MM.1S (cell line): ENCODE data around the gene CXorf58.

ENCODE experiments used
- DNase-seq: peaks from one replicate; pipeline ENCODE4 v3.0.0-alpha.2; 2015
- H2AFZ ChIP-seq: fragments of 300-600 bp; sonication (generic); 2 replicates; pipeline ENCODE4 v1.6.0; 2016; ENCODE audit warnings: antibody characterized with exemption, low read length
- H3F3A ChIP-seq: fragments of 300-600 bp; sonication (generic); 2 replicates; pipeline ENCODE4 v1.6.1; 2016; ENCODE audit warnings: mild to moderate bottlenecking, antibody characterized with exemption, low read length, moderate library complexity, mixed read lengths; ENCODE audit not compliant: insufficient read depth
- H3K27ac ChIP-seq: fragments of 300-600 bp; sonication (generic); 2 replicates; pipeline ENCODE4 v1.5.1; 2016; ENCODE audit warnings: mild to moderate bottlenecking, low read length
- H3K27me3 ChIP-seq: fragments of 300-600 bp; sonication (generic); replicated peaks from 2 replicates; pipeline ENCODE4 v1.6.0; 2016; ENCODE audit warnings: low read length; ENCODE audit not compliant: insufficient read depth
- H3K36me3 ChIP-seq: fragments of 300-600 bp; sonication (generic); replicated peaks from 2 replicates; pipeline ENCODE4 v1.6.1; 2016; ENCODE audit warnings: mild to moderate bottlenecking, low read length, mixed read lengths; ENCODE audit not compliant: insufficient read depth
- H3K4me1 ChIP-seq: fragments of 300-600 bp; sonication (generic); 2 replicates; pipeline ENCODE4 v1.6.1; 2016; ENCODE audit warnings: low read length, mixed read lengths
- H3K4me2 ChIP-seq: fragments of 300-600 bp; sonication (generic); 2 replicates; pipeline ENCODE4 v1.6.0; 2016; ENCODE audit warnings: low read depth, low read length
- H3K4me3 ChIP-seq: fragments of 300-600 bp; sonication (generic); 2 replicates; pipeline ENCODE4 v1.5.1; 2016; ENCODE audit warnings: low read length, mixed read lengths
- H3K79me2 ChIP-seq: fragments of 300-600 bp; sonication (generic); 2 replicates; pipeline ENCODE4 v1.6.1; 2016; ENCODE audit warnings: mixed run types, low read length, mixed read lengths
- H3K9ac ChIP-seq: fragments of 300-600 bp; sonication (generic); 2 replicates; pipeline ENCODE4 v1.6.1; 2016; ENCODE audit warnings: low read length, mixed read lengths
- H3K9me2 ChIP-seq: fragments of 300-600 bp; sonication (generic); replicated peaks from 2 replicates; pipeline ENCODE4 v1.6.1; 2016; ENCODE audit warnings: mild to moderate bottlenecking, low read length, mixed read lengths; ENCODE audit not compliant: insufficient read depth
- H3K9me3 ChIP-seq: fragments of 300-600 bp; sonication (generic); replicated peaks from 2 replicates; pipeline ENCODE4 v1.6.1; 2016; ENCODE audit warnings: mild to moderate bottlenecking, low read length, mixed read lengths; ENCODE audit not compliant: insufficient read depth
- H4K20me1 ChIP-seq: fragments of 300-600 bp; sonication (generic); 2 replicates; pipeline ENCODE4 v1.6.1; 2016; ENCODE audit warnings: mild to moderate bottlenecking, low read length, moderate library complexity, mixed read lengths; ENCODE audit not compliant: insufficient read depth
- EZH2 ChIP-seq: fragments of 300-600 bp; sonication (generic); optimal IDR thresholded peaks from 2 replicates; pipeline ENCODE3; 2017; ENCODE audit warnings: low read depth, mild to moderate bottlenecking, antibody characterized with exemption, low read length, mixed read lengths
- EZH2phosphoT487 ChIP-seq: fragments of 300-600 bp; sonication (generic); IDR thresholded peaks from 2 replicates; pipeline ENCODE4 v1.6.1; 2018; ENCODE audit warnings: antibody characterized with exemption, low read length
- TF ChIP-seq, protein P1 (sequence below): fragments of 300-600 bp; sonication (generic); IDR thresholded peaks from 2 replicates; pipeline ENCODE4 v1.5.1; 2016; ENCODE audit warnings: antibody characterized with exemption, low read length, mixed read lengths

CXorf58 gene

DNA sequence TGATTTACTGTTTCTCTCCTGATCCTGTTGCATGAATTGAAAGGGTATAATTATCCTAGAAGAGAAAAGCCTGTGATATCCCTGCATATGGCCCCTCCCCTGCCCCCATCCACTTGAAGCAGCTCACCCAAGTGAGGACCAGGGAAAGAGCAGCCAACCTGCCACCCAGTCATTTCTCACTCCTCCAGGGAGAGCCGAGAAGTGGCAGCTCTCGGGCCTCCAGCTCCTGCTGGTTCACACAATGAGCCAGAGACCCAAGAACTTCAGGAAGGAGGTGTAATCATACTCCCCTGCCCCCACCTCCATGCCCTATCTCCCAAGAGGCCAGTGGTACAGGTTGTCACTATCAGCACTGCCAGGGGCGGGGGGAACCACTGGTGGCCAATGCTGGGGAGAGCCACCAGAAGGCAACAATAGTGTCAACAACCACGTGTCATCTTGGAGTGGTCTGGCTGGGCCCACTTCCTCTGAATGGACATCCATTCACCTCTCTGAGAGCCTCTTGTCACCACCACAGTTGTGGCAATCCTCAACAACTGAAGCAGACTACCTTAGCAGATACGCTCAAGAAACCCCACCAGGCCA lies 43.0 kb upstream of the CXorf58 start:
- Histone ChIP-seq H3K9me3 (no peaks in the 10 kb centered on the region), H3K4me3 (no peak overlapping the region), H3K4me2 (no peak overlapping the region), H3K27me3 (no peaks in the 10 kb centered on the region), H3K9me2 (no peaks in the 10 kb centered on the region), H3K36me3 (no peaks in the 10 kb centered on the region), H4K20me1 (no peaks in the 10 kb centered on the region), H3K4me1 (no peaks in the 10 kb centered on the region), H3F3A (no peaks in the 10 kb centered on the region), H2AFZ (no peak overlapping the region), H3K27ac (no peak overlapping the region), H3K79me2 (no peaks in the 10 kb centered on the region), H3K9ac (no peak overlapping the region)
- no peak for DNase-seq
- TF ChIP-seq EZH2phosphoT487: no peak
- TF ChIP-seq, protein P1, sequence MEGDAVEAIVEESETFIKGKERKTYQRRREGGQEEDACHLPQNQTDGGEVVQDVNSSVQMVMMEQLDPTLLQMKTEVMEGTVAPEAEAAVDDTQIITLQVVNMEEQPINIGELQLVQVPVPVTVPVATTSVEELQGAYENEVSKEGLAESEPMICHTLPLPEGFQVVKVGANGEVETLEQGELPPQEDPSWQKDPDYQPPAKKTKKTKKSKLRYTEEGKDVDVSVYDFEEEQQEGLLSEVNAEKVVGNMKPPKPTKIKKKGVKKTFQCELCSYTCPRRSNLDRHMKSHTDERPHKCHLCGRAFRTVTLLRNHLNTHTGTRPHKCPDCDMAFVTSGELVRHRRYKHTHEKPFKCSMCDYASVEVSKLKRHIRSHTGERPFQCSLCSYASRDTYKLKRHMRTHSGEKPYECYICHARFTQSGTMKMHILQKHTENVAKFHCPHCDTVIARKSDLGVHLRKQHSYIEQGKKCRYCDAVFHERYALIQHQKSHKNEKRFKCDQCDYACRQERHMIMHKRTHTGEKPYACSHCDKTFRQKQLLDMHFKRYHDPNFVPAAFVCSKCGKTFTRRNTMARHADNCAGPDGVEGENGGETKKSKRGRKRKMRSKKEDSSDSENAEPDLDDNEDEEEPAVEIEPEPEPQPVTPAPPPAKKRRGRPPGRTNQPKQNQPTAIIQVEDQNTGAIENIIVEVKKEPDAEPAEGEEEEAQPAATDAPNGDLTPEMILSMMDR: no peak
- no peak for TF ChIP-seq EZH2

GRCh38 chrX:23870041-23870440 lies 37.8 kb upstream of the CXorf58 start:
- no peak for DNase-seq
- H3K4me1 ChIP-seq: no peaks in the 10 kb centered on the region
- no peak overlapping the region for H3K27ac ChIP-seq
- H3K9me3 ChIP-seq: no peaks in the 10 kb centered on the region
- H3K36me3 ChIP-seq: no peaks in the 10 kb centered on the region
- no peak overlapping the region for H3K9ac ChIP-seq
- H3K9me2 ChIP-seq: no peaks in the 10 kb centered on the region
- H2AFZ ChIP-seq: no peak overlapping the region
- no peaks in the 10 kb centered on the region for H3K27me3 ChIP-seq
- H3K4me3 ChIP-seq: no peak overlapping the region
- H4K20me1 ChIP-seq: no peaks in the 10 kb centered on the region
- no peak overlapping the region for H3K4me2 ChIP-seq
- TF ChIP-seq EZH2phosphoT487 (no peak), EZH2 (no peak)
- TF ChIP-seq, protein P1: no peak
- H3F3A ChIP-seq: no peaks in the 10 kb centered on the region
- no peaks in the 10 kb centered on the region for H3K79me2 ChIP-seq

DNA sequence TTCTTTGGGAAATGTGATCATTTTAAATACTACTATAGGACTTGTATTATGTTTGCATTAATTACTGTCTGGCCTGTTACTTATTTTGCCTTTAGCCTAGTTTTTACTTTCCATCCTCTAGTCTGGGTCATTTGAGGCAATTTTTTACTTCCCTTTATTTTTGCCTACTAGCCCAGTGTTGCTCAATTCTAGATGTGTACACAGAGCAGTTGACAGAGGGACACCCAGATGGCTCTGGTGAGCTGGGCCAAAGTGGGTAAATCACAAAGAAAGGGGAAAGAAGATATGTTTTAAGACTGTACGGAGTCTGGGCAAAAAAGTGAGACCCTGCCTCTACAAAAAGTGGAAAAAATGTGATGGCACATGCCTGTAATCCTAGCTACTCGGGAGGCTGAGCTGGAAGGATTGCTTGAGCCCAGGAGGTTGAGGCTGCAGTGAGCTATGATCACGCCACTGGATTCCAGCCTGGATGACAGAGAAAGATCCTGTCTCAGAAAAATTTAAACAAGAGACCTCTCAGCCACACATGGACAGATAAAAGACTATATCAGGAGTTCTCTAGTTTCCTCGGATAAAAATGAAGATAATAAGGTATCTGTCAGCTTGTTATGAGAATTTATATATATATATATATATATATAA lies 35.8 kb upstream of the CXorf58 start:
- Histone ChIP-seq H3K4me2 (no peak overlapping the region), H3K4me3 (no peak overlapping the region), H3K4me1 (no peaks in the 10 kb centered on the region), H3K9me2 (no peaks in the 10 kb centered on the region), H4K20me1 (no peaks in the 10 kb centered on the region), H3K27me3 (no peaks in the 10 kb centered on the region), H3K27ac (no peak overlapping the region), H2AFZ (no peak overlapping the region), H3K36me3 (no peaks in the 10 kb centered on the region), H3F3A (no peaks in the 10 kb centered on the region), H3K79me2 (no peaks in the 10 kb centered on the region), H3K9me3 (no peaks in the 10 kb centered on the region), H3K9ac (no peak overlapping the region)
- TF ChIP-seq EZH2phosphoT487: no peak
- TF ChIP-seq, protein P1: no peak
- TF ChIP-seq EZH2: no peak
- no peak for DNase-seq
